Testis (tissue), 3 donors: ENCODE results near the gene CROCC2. TPM values are rescaled to one million over a fixed set of nuclear protein-coding genes. Genes with fewer than 3 reads are reported as not detected.
A peak's percentile ranks its signal among the peaks of the same experiment; 100 is the strongest.

ENCODE experiments used
- DNase-seq: peaks from one replicate; pipeline ENCODE4 v3.0.0-alpha.2; 2019
- H3K27ac ChIP-seq, 2 donors: fragments of 200-600 bp; sonication (generic); one replicate each; pipeline ENCODE4 v1.5.1; 2019
- H3K27me3 ChIP-seq: fragments of 200-600 bp; sonication (generic); one replicate; pipeline ENCODE4 v1.5.1; 2019
- H3K36me3 ChIP-seq: fragments of 200-600 bp; sonication (generic); one replicate; pipeline ENCODE4 v1.5.1; 2017; ENCODE audit warnings: low read depth; ENCODE audit errors: missing control alignments
- H3K4me1 ChIP-seq: fragments of 200-600 bp; sonication (generic); one replicate; pipeline ENCODE4 v1.5.1; 2019
- H3K4me3 ChIP-seq, 2 donors: fragments of 200-600 bp; sonication (generic); one replicate each; pipeline ENCODE4 v1.5.1; 2017 to 2019
- H3K9me3 ChIP-seq: fragments of 200-600 bp; sonication (generic); one replicate; pipeline ENCODE4 v1.5.1; 2017
- POLR2A ChIP-seq: fragments of 450-650 bp; IDR thresholded peaks from one replicate; pipeline ENCODE4 v1.6.1; 2017; ENCODE audit warnings: antibody characterized with exemption, mild to moderate bottlenecking, moderate library complexity
- WGBS, 2 donors: methylation state at CpG; one replicate each; pipeline ENCODE4 v1.1.5; 2018; 5-methylcytosine and 5-hydroxymethylcytosine counted together
- intact Hi-C: fragments of 100-400 bp; cut with DNase I; formaldehyde crosslinking; loops from one replicate; pipeline ENCODE4 v1.15.1; 2023; ENCODE audit warnings: low total_unique reads
- polyA plus RNA-seq: library from polyadenylated mRNA; stranded (reverse); fragments of 350-450 nt; fragmentation: Illumina TruSeq; extraction: RNeasy Lipid Tissue Mini Kit (QIAGEN cat#74804); gene quantifications from one replicate; pipeline ENCODE4 v1.2.3, GENCODE V29; 2014; ENCODE audit warnings: low read depth, low replicate concordance; ENCODE audit not compliant: insufficient read depth
- total RNA-seq, 2 donors: library from RNA; depleted of rRNA; stranded (reverse); fragments of >200 nt; gene quantifications; one replicate each; pipeline ENCODE4 v1.2.3, GENCODE V29; 2016
- TF ChIP-seq, protein P1 (sequence below), 3 experiments: fragments of 450-650 bp in 2 of 3; fragments of 200-600 bp in 1 of 3; sonication (generic) in 1 of 3; IDR thresholded peaks; one replicate each; pipeline ENCODE4 v1.5.1; 2016 to 2019; ENCODE audit warnings: antibody characterized with exemption in 3 of 3, mild to moderate bottlenecking in 2 of 3, moderate library complexity in 1 of 3

Gene CROCC2
- total and polyA plus RNA-seq, 3 donors from 2014 or later = 0.43 to 0.55 (median 0.51) TPM

DNA sequence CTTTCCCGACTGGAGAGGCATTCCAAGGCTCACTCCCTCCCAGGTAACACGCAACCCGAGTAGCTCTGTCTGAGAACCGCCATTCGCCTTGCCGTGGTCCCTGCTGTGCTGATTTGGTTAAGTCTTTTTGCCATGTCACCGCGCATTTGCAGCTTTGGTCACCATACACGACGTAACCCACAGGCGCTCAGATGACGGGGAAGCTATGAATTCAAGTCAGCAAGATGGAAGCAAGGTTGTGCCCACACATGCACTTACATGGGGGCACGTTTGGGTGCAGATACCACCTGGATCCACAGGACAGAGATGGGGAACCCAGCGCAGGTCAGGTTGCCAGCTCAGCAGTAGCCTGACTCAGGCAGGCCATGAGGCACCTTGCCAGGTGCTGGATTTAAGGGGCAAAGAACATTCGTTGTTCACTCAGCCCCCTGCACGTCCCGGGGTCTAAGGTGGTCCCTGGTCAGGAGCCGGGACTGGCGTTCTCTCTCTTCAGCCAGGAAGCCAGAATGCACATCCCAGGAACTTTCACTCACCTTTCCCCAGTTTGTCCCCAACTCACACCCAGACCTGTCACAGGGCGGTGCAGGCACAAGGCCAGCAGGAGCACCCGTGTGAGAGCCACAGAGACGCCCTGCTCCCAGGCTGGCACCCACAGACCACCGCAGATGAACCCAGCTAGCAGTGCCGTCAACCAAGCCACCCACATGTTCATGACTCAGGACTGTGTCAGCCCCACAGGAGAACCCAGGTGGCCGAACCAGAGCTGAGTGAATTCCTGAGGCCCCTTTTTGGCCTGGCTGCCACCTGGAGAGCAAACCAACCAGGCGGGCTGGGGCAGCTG, 112.1 kb downstream of the CROCC2 start:
- H3K4me1 ChIP-seq = no peaks in the 10 kb centered on the region
- WGBS, 2 donors = 86 to 88% methylated on average over 21 to 26 of the region's 26 CpGs
- intact Hi-C loops = no loop called here
- no peak overlapping the region for H3K27ac ChIP-seq
- H3K36me3 ChIP-seq = no peaks in the 10 kb centered on the region
- H3K9me3 ChIP-seq = no peaks in the 10 kb centered on the region
- DNase-seq = peak; percentile 12
- TF ChIP-seq, protein P1, sequence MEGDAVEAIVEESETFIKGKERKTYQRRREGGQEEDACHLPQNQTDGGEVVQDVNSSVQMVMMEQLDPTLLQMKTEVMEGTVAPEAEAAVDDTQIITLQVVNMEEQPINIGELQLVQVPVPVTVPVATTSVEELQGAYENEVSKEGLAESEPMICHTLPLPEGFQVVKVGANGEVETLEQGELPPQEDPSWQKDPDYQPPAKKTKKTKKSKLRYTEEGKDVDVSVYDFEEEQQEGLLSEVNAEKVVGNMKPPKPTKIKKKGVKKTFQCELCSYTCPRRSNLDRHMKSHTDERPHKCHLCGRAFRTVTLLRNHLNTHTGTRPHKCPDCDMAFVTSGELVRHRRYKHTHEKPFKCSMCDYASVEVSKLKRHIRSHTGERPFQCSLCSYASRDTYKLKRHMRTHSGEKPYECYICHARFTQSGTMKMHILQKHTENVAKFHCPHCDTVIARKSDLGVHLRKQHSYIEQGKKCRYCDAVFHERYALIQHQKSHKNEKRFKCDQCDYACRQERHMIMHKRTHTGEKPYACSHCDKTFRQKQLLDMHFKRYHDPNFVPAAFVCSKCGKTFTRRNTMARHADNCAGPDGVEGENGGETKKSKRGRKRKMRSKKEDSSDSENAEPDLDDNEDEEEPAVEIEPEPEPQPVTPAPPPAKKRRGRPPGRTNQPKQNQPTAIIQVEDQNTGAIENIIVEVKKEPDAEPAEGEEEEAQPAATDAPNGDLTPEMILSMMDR (IDR thresholded peaks at IDR 0.05) = no peak
- no peak for TF ChIP-seq POLR2A
- no peak overlapping the region for H3K4me3 ChIP-seq
- no peaks in the 10 kb centered on the region for H3K27me3 ChIP-seq

DNA sequence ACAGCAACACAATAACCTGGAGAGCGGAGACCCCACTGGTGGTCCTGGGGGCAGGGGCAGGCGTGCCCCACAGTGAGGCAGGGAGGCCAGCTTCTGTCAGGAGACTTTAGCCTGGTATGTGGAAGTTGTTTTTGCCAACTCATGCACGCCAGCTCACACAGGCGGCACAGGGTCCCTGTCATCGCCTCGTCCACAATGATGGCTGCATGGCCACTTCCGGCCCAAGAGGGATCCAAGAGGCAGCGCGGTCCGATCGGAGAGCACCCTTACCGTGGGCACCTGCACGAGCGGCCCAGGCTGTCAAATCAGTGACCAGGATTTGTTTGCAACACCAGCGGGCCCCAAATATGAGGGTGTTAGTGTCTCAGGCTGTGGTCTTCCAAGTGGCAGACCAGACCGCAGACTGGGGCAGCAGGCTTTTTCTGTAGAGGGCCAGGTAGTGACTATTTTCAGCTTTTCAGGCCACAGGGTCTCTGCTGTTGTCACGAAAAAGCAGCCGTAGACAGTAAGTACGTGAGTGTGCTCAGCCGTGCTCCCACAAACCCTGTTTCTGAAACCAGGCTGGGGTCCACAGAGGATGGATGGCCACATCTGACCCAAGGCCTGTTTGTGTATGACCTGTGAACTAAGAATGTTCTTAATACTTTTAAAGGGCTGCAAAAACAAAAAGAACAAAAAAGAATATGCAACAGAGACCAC, 113.5 kb downstream of the CROCC2 start:
- DNase-seq = peak; percentile 11
- Histone ChIP-seq H3K4me3 (no peak overlapping the region), H3K36me3 (no peaks in the 10 kb centered on the region), H3K4me1 (no peaks in the 10 kb centered on the region), H3K9me3 (no peaks in the 10 kb centered on the region), H3K27ac (no peak overlapping the region), H3K27me3 (no peaks in the 10 kb centered on the region)
- intact Hi-C loops = no loop called here
- TF ChIP-seq POLR2A = no peak
- TF ChIP-seq, protein P1 (IDR thresholded peaks at IDR 0.05) = no peak
- 94 to 97% methylated on average over 16 to 20 of the region's 20 CpGs for WGBS, 2 donors

DNA sequence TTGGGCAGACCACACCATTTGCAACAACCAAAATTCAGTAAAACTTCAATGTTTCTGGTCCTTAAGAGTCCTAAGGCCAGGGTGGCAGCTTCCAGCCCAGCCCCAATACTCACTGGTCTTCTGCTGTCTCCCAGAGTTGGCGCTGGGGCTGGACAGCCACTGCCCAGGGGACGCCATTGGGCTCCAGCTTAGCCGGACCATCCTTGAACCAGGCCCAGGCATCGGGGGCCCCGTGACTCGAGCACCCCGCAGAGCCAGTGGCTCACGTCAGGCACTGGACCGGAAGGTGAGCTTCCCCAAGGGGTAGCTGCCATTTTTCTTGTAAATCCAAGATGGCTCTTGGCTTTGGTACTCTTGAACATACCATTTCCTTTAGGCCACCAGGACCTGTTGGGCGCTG, 114.1 kb downstream of the CROCC2 start:
- H3K27ac ChIP-seq = no peak overlapping the region
- no peak overlapping the region for H3K4me3 ChIP-seq
- H3K4me1 ChIP-seq = no peaks in the 10 kb centered on the region
- H3K9me3 ChIP-seq = no peaks in the 10 kb centered on the region
- TF ChIP-seq, protein P1 (IDR thresholded peaks at IDR 0.05) = no peak
- no peak for TF ChIP-seq POLR2A
- H3K36me3 ChIP-seq = no peaks in the 10 kb centered on the region
- WGBS, 2 donors = 89 to 98% methylated on average over 10 of the region's 10 CpGs
- DNase-seq = peak; percentile 8
- intact Hi-C loops = no loop called here
- H3K27me3 ChIP-seq = no peaks in the 10 kb centered on the region

DNA sequence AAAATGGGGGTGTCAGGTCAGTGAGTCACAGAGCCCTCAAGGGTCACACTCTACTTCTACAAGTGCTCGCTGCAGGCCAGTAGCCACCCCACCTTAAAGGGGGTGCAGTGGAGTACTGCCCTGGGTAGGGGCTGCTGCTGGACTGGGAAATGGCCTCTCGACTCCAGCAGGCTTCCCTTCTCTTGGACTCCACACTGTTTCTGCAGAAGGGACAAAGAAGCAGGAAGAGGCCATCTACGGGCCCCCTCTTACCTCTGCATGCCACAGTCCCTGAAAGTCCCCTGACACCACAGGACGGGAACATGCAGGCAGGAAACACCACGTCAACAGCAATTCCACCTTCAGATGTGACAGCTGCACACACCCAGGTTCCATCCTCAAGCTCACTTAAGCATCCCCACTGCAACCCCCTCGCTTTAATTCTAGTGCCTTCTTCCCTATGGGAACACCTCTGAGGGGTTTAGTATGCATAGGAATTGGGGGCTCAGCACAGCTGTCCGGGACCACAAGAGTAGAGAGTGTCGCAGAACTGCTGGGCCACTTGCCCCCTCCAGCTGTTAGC, 114.6 kb downstream of the CROCC2 start:
- WGBS, 2 donors = 90 to 93% methylated on average over 8 of the region's 8 CpGs
- TF ChIP-seq, protein P1 (IDR thresholded peaks at IDR 0.05) = no peak
- TF ChIP-seq POLR2A = no peak
- Histone ChIP-seq H3K4me3 (no peak overlapping the region), H3K27ac (no peak overlapping the region), H3K9me3 (no peaks in the 10 kb centered on the region), H3K27me3 (no peaks in the 10 kb centered on the region), H3K4me1 (no peaks in the 10 kb centered on the region), H3K36me3 (no peaks in the 10 kb centered on the region)
- intact Hi-C loops = no loop called here
- DNase-seq = peak; percentile 4
